GOT3 (cell line): ENCODE results near the gene OPCML.

ENCODE experiments used
- DNase-seq: peaks from one replicate; lab custom pipeline; 2025; ENCODE audit warnings: mixed read lengths; lab: John Stamatoyannopoulos, UW

The OPCML gene

DNA sequence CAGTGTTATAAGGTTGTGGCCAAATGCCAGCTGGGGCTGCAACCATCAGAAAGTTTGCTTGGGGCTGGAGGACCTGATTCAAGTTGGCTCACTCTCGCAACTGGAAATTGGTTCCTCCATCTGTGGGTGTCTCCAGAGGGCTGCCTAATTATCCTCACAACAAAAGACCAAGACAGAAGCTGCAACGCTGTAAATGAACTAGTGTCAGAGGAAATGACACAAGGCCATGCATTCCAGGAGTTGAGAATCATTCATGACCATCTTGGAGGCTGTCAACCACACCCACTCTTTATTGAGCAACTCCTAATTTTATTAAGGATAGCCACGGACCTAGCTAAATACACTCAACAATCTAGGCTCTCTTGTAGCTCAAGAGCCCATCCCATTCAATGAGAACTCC is 1060.8 kb downstream of the OPCML start:
- DNase-seq, result no peak

DNA sequence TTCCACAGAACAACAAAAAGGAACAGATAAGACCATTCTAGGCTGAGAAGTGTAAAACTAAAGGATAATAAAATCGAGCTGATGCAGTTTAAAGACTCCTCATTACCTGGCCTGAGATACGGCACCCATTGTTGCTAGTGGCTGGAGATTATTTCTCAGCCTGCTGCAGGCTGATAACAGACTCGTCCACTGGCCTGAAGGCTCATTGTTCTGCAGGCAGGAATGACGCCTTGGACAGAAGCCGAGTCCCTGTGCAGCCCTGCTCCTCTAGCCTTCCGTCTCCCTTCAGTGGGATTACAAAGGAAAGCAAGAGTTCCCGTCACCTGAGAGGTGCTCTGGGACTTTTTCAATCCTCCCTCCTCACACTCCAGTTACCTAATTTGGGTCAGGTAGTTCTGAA is 1065.3 kb downstream of the OPCML start:
- no peak for DNase-seq

DNA sequence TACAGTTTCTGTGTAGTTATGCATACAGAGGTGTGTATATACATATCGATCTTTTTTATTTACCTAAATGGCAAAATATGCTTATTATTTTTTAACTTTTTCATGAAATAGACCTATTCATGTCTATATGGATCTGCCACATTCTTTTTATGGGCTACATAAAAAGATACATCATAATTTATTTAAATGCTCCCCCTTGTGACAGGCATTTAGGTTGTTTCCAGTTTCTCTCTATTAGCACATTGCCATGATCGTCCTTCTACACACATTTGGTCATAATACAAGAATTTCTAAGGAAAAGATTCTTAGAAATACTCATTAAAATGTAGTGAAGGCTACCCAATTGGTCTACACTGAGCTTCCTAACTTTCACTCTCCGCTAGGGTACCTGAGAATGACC is 1067.4 kb downstream of the OPCML start:
- no peak for DNase-seq

DNA sequence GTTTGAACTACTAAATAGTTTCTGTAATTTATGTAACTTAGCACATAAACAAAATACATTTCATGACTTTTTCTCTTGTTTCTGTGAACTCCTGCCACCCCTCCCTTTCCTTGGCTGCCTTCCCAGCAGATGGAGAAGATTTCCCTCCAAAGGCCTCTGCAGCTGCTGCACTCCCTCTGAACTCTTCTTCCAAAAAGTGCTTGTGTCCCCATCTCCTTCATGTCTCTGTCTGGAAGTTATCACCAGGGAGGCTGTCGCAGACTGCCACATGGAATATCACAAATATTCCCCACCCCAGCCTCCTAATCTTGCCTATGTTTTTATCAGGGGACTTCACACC is 1068.3 kb downstream of the OPCML start:
- DNase-seq, result no peak

DNA sequence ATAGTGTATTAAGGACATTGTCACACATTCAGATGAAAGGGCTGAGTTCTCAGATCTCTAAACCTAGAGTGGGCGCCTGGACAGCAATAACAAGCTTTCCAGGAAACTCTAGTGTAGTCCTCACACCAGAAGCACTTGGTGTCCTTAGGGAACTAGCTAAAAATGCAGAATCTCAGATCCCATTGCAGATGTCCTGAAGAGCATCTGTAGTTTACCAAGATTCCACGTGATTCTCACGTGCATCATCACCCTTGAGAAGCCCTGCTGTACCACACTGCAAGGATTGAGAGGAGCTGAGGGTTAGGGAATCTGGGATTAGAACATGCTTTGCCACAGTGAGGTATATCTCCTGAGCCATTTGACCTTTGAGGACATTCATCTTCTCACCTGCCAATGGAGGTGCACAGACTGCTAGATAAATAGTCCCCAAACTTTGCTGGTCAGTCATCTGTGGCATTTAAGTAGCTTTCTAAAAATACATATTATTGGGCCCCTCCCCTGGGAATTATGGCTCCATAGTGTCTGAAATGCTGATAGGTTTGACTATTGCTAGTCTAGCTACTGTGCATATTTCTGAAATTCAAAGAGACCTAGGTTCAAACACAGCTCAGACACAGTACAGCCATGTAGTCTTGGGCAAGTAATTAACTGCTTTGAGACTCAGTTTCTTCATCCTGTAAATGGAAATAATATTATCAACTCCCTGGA is 1068.9 kb downstream of the OPCML start:
- no peak for DNase-seq

DNA sequence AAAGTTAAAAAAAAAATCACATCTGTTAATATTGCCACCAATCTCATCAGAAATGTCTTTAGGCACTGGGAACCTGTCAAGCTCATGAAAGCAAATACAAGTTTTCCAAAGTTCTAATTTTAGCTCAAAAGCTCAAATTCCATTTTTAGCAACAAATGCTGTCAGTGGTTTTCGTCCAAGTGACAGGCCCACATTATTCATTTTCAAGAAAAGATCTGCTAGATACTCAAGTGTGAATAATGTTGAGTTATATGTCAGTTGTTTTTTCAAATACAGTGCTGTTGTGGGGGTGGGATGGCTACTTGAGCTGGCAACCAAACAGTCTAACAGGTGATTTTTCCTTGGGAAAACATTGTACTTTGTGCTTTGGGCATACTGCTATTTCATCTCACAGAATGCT is 1072.6 kb downstream of the OPCML start:
- DNase-seq, result no peak

DNA sequence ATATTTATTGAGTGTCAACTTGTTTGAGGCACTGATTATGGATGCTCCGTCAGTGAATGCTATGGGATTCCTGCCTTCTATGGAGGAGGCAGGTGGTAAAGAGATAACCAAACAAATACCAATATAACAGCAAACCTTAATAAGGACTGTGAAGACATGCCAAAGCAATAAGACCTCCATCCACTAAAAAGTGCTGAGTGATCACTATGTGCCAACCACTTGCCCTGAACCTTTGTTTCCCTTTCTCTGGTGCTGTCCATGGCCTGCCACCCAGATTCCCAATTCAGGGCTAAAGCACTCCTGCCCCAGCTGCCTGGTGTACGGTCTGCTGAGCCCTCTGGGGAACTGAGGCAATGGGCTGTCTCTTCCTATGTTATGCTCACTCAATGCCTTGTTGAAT is 1074.9 kb downstream of the OPCML start:
- no peak for DNase-seq

DNA sequence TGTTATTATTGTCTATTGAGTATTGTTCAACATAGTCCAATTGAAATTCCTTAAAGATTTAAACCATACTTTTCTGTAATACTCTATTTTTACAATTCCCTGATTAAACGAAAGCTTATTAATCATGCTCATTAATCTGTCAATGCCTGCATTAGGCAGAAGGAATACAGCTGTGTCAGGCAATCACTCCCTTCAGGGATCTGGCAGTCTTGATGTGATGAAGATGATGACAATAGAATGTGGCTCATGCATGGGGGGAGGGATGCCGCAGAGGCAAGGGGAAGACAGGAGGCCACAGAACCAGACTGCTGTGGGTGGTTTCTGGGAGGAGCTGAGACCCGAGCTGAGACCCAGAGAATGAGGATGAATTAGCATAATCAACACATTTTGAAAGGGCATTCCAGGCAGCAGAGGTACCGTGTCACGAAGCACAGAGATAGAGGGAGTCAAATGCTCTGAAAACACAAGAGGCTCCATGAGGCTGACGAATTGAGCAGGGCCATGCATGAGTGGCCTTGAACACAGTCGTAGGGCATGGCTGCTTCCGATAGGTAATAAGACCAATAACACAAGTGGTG is 1075.5 kb downstream of the OPCML start:
- DNase-seq, result no peak

DNA sequence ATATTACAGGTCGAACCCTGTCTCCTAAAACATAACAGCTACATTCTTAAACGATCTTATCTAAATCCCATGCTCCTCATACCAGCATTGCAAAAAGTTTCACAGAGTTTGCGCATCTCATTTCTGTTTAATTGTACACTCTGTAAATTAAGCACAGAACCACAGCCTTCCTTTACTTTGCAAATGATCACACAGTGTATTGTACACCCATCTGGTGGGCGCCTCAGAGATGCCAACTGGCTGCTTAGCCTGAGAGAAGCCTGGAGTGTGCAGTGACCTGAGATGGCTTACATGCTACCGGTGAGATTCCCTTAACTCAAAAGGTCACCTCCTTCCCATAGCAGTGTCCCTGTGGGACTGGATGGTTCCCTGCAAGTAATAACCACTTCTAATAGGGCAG is 1077.3 kb downstream of the OPCML start:
- DNase-seq, result no peak

DNA sequence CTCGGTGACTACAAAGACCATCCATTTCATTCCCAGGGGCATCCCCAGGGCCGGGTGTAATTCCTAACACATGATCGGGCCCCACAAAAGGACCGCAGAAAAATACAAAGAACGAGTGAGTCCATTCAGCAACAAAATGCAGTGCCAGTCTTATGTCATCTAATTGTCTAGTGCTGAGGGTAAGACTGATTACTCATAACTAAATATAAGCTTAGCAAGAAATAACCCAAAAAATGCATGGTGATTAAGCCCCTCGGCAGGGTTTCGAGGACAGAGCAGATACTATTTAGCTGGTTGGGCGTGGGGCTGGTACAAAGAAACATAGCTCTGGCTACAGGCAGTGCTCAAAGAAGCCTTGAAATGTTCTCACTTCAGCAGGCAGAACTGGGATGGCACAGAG is 1078.9 kb downstream of the OPCML start:
- DNase-seq, result no peak

DNA sequence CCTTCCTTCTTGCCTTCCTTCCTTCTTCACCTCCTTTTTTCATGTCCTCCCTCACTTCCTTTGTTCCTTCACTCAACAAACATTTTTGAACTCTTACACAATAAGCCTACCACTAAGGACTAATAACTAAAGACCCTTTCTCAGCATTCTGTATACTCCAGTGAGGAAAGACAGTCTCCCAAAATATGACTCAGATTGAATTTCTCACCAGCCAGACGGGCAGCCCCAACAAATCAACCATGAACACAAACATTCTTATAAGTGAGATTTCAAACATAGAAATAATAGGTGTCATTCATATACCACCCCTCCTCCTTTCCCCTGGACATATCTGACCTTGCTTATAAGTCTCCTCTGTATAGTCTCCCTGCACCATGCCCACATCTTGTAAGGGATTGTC is 1079.7 kb downstream of the OPCML start:
- no peak for DNase-seq

DNA sequence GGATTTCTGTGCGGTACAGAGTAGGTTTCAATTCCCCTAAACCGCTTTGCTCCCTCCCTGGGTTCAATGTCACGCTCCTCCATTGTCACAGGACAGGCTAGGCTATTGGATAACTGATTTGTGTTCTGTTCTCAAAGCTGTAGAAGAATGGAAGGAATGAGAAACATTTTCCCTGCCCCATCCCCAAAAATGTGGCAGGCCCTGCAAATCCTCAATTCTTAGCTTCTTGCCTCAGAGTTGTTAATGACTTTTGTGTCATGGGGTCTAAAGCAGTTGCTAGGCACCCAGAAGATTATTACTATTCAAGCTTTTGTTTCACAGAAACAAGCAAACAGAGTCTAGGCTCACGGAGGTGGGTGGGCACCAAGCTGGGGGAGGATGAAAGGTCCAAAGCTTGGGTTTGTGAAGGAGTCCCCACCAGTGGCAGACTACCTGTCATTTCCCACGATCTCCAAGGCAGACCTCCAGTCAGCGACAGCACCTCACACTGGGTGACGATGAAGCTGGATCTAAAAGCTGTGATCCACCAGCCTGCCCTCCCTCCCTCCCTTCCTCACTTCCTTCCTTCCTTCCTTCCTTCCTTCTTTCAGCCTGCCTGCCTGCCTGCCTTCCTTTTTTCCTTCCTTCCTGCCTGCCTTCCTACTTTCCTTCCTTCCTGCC is 1080.2 kb downstream of the OPCML start:
- DNase-seq, result no peak

DNA sequence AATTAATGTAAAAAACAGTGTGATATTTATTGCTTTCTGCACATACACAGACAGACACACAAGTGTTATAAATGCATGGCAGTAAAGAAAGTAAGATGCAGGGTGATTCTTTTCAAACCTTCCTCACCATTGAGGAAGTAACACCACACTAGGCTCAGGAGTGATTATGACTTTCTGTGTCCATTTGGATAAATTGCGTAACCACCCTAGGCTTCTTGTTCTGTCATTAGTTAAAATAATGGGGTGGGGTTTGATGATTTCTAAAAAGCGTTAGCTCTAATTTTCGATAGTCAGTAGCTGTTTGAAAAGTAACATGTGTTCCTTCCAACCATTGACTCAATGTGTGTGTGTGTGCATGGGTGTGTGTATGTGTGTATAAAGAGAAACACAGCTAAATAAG is 1081.7 kb downstream of the OPCML start:
- no peak for DNase-seq

DNA sequence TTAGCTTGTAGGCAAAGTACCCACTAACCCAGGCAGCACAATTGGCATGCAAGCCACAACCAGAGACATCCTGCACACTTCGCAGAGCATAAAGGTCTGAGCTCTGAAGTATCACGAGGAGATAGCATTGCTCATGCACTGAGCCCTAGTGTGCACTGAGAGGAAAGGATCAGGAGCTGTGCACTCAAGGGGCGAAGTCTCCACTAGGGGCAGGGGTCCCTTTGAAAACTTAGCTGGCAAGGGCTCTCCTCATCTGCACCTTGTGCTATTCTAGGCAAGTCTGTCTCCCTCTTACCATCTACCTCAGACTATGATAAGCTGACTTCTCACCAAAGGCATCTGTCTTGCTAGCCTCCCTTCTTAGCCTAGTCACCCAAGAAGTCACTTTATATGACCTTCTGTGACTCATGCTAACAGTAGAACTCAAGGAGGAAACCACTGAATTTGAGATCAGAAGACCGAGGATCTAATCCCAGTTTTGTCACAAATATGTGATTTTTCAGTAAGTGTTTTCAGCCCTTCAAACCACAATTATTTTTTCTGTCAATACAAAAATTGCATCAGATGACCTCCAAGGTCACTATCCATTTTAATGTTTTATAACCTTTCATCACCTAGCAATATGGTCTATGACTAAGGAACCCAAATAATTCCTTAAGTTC is 1083.8 kb downstream of the OPCML start:
- no peak for DNase-seq

DNA sequence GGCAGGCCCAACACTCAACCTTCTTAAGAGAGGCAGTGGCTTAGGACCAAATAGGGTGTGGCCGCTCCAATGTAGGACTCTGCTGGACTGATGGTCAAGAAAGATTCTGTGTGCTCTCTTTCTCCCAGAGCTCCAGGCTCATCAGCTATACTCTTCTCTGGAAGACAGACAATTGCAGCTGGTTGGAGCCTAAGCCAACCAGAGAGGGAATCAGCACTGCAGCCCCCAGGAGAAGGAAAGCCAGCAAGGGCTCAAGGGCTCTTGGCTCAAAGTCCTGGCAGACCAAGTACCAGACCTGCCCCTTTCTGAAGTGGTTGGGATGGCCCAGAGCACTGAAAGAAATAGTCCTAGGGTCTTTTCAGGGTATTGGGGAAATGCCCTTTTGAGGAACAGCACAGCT is 1084.5 kb downstream of the OPCML start:
- DNase-seq, result no peak

DNA sequence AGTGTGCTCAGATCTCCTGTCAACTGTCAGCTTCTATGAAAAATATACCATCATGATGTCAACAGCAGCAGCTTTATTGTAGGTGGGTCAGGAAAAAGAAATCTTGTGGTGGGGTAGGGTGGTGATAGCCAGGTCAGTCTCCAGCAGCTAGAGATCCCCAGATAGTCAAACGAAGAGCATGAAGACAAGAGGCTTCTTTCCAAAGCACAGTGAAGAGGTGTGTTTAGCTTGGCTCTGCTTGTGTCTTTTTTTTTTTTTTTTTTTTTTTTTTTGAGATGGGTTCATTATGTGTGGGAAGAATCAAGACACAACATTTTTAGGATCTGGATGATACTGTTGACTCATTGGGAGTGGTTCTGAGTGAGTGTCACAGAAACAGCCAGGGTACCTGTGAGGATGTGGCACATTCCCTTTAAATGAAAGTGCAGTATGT is 1086.4 kb downstream of the OPCML start:
- no peak for DNase-seq

DNA sequence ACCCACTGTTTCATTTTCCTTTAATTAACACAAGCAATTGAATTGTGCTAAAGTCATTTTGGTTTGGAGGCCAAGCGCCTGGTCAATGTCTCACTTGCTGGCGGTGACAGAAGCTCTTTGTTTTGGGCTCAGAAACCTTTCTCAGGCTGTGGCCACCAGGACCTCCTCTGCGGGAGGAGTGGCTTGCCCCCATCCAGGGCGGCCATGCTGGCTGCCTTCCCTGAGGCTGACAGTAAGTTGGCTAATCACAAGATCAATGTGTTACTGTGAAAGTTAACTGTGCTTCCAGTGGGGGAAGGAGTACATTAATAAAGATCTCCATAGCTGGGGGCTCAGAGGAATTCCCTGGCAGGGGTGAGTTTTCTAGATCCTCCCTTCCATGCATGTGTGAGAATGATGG is 1087.4 kb downstream of the OPCML start:
- DNase-seq, result no peak

DNA sequence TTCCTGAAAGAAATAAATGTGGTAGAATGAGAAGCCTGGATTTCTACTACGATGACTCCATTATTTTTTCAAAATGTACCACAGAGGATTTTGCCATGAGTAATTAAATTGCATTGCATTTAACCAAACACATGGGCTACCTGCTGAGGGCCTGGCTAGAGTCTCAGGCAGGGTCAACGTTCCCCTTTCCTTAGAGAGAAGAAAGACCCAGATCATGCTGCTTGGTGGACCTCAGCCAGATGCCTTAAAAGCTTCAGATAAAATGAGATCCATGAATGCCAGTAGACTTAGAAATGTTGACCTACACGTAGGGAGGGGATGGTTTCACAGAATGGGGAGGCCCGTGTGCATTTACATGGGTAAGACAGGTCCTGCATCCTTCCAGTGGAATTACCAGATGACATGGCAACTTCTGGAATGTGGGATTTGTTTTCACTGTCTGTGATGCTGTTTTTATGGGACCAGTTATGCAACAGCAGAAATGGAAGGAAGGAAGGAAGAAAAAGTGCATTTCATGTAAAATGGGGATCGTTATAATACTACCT is 1092.5 kb downstream of the OPCML start:
- DNase-seq, result no peak

DNA sequence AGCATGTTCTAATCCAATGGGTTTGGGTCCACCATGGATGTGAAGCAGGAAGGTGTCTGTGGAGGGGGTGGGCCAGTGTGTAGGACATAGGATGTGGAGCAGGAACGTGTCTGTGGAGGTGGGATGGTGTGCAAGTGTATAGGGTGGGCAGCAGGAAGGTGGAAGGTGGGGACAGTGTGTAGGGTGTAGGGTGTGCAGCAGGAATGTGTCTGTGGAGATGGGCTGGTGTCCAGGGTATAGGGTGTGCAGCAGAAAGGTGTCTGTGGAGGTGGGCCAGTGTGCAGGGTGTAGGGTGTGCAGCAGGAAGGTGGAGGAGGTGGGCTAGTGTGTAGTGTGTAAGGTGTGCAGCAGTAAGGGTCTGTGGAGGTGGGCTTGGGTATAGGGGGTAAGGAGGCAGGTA is 1093.9 kb downstream of the OPCML start:
- no peak for DNase-seq

DNA sequence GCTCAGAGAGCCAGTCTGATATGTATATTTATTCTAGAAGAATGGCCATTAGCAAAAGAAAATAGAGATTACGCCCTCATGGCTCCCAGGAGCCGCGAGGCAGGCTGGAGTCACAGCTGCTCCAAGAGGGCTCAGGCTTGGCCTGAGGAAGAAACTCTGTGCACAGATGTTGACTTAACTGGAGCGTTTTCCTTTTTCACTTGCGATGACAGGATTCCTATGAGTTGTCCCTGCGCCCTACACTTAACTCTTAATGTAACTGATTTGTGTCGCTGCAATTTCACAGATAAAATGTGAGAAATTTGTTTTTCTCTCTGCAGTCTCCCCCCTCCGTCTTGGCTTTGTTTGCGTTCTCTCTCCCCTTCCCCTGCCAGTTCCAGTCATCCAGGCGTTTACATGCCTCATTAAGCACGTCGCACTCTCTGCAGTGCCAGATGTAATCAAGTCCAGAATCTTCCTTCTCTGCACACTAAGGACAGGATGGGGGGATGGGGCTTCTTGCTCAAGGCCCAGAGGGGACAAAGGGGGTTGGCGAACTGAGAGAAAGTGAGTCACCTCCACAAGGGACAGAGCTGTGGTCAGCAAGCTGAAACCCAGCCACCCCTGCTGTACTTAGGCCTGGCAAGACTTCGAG is 1101.8 kb downstream of the OPCML start:
- no peak for DNase-seq

DNA sequence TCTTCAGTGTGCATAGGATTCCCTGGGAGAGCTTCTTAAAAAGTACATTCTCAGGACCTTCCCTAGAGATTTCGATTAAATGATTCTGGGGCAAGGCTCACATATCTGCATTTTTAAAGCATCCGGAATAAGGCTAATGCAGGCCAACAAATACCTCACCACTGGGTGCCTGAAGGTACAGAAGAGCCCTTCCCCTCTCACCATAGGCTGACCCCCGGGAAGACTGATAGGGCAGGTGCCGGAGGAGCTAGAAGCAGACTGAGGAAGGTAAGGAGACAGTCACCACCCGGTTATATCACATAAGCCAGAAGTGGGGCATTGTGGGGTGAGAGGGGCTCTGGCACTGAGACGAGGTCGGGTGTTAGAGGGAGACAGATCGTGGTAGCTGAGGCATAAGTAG is 1102.6 kb downstream of the OPCML start:
- DNase-seq, result no peak

DNA sequence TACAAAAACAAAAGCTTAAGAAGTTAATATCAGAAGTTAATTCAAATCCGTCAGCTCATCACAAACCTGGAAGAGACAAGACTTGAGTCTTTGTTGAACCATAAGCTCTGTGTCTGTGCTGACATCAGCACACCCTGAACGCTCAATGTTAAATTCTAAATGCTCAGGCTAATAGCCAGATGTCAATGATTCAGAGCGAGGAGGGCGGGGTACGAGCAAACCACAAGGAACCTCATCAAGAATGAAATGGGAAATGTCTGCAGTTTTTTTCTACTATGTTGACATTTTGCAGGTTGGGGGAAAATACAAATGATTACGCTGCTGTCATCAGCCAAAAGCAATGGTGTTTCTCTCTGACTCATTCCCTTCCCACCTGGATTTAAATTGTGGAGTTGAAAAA is 1104.7 kb downstream of the OPCML start:
- DNase-seq, result no peak
